ENCODE results near the gene MDGA2.

- TF ChIP-seq FOXK2 (IDR thresholded peaks at IDR 0.05), result no peak
- TF ChIP-seq NFRKB (IDR thresholded peaks at IDR 0.05), result no peak
These were observed 284.4 kb downstream of the MDGA2 start for GRCh38 chr14:47390831-47391504.
